ENCODE data around the gene GRB2.

Gene GRB2

GRCh38 chr17:75271955-75272847 lies 133.3 kb downstream of the GRB2 start:
- DNase-seq, result no peak

- peak; percentile 64 for DNase-seq
Observed at GRCh38 chr17:75271233-75271954, 134.1 kb downstream of the GRB2 start.

GRCh38 chr17:75270966-75271232 lies 134.6 kb downstream of the GRB2 start, which contains the start of gene MIF4GD:
MIF4GD (minus strand) TSS chr17:75271231; CDS start chr17:75270195, 1,036 bp downstream.
- DNase-seq, result no peak

- no peak for DNase-seq
Observed at GRCh38 chr17:75270218-75270965, 135.1 kb downstream of the GRB2 start.

GRCh38 chr17:75269844-75270217 lies 135.6 kb downstream of the GRB2 start:
- DNase-seq, result no peak
